Measurements from ENCODE around the gene CLCN2. TPM values are rescaled to one million over a fixed set of nuclear protein-coding genes. Genes with fewer than 3 reads are reported as not detected.

CLCN2 gene
- total and polyA plus RNA-seq, 3 donors from 2014 or later = 46.7 to 118 (median 98.2) TPM

- WGBS, 2 donors = 40 to 63% methylated on average over 14 of the region's 14 CpGs
- no peak for TF ChIP-seq POLR2A (IDR thresholded peaks at IDR 0.05)
- TF ChIP-seq, protein P1, sequence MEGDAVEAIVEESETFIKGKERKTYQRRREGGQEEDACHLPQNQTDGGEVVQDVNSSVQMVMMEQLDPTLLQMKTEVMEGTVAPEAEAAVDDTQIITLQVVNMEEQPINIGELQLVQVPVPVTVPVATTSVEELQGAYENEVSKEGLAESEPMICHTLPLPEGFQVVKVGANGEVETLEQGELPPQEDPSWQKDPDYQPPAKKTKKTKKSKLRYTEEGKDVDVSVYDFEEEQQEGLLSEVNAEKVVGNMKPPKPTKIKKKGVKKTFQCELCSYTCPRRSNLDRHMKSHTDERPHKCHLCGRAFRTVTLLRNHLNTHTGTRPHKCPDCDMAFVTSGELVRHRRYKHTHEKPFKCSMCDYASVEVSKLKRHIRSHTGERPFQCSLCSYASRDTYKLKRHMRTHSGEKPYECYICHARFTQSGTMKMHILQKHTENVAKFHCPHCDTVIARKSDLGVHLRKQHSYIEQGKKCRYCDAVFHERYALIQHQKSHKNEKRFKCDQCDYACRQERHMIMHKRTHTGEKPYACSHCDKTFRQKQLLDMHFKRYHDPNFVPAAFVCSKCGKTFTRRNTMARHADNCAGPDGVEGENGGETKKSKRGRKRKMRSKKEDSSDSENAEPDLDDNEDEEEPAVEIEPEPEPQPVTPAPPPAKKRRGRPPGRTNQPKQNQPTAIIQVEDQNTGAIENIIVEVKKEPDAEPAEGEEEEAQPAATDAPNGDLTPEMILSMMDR (IDR thresholded peaks at IDR 0.05) = no peak
- no peak overlapping the region for H3K4me3 ChIP-seq
- peak overlapping the region in 1 of 2 donors; percentile 98 for H3K27ac ChIP-seq
- H3K36me3 ChIP-seq (ENCODE audit: low read depth, missing control alignments) = no peaks in the 10 kb centered on the region
- intact Hi-C loops (cut with DNase I; ENCODE audit: low total_unique reads) = no loop called here
- H3K27me3 ChIP-seq = no peaks in the 10 kb centered on the region
- peaks cover 54% of the 10 kb centered on the region for H3K4me1 ChIP-seq
- DNase-seq = no peak
- no peaks in the 10 kb centered on the region for H3K9me3 ChIP-seq
Observed at GRCh38 chr3:184358921-184359350, 2.5 kb downstream of the CLCN2 start.

DNA sequence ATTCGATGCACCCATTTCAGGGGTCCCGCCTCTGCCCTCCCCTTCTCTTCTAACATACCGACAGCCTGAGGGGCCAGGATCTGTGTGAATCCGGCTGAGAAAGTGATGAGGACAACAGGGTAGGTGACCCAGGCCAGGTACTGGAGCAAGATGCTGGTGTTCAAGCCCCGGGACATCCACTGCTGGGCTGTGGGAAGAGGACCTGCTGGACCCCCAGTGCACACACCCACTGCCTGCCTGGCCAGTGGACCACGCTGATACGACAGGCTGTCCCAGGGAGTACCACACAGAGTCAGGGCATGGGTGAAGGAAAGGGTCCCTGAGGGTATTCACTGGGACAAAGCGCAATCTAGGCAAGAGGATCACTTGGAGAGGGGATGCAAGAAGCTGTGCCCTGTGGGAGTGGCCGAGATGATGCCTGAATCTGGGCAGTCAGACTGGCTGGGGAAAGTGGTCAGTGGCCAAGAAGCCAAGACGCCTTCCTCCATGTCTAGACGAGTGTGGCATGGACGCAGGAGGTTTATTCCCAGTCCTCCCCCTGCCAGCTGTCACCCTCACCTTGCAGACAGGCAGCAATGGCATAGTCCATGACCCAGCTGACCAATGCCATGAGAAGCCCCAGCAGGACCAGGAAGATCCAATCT is 3.2 kb downstream of the CLCN2 start:
- WGBS, 2 donors = 80 to 97% methylated on average over 9 to 12 of the region's 12 CpGs
- H3K27me3 ChIP-seq = no peaks in the 10 kb centered on the region
- no peaks in the 10 kb centered on the region for H3K36me3 ChIP-seq (ENCODE audit: low read depth, missing control alignments)
- DNase-seq = no peak
- TF ChIP-seq, protein P1 (IDR thresholded peaks at IDR 0.05) = no peak
- TF ChIP-seq POLR2A (IDR thresholded peaks at IDR 0.05) = no peak
- H3K27ac ChIP-seq = no peak overlapping the region
- peaks cover 49% of the 10 kb centered on the region for H3K4me1 ChIP-seq
- no peaks in the 10 kb centered on the region for H3K9me3 ChIP-seq
- no peak overlapping the region for H3K4me3 ChIP-seq
- intact Hi-C loops (cut with DNase I; ENCODE audit: low total_unique reads) = no loop called here

DNA sequence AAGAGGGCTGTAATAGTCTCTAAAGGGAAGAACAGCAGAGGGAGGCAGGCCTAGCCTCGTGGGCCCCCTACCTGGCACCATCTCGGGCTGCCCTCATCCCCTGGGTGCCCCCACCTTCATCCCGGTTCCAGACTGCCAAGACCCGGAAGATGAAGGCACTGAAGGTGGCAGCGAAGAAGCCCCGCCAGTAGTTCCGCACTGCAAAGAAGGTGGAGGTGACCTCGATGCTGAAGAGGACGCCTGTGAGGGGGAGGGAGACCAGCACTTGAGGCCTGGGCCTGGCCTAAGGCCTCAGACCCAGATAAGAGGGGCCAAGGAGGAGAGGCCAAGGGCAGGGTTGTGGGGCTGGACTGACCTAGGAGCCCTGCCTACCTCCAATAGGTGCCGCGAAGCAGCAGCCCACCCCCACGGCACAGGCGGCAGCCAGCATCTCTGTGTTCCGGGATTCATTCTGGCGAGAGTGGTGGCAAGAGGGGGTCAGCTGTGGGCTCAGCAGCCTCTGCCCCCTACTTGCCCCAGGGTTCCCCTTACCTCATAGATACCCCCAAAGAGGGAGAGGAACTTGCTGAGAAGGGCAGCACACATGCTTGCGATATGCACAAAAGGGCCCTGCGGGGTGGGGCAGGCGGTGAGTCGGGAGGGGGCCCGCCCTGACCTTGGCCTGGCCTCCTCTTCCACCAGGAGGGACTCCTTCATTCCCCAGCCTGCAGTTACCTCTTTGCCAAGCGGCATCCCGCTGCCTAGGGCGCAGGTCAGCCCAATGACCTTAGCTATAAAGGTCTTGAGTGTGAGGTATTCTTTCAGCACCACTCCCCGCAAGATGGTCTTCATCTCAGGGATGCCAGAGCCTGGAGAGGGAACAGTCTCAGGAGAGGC is 3.9 kb downstream of the CLCN2 start:
- intact Hi-C loops (cut with DNase I; ENCODE audit: low total_unique reads) = no loop called here
- H3K36me3 ChIP-seq (ENCODE audit: low read depth, missing control alignments) = no peaks in the 10 kb centered on the region

GRCh38 chr3:184355261-184356040 is 6.0 kb downstream of the CLCN2 start:
- Histone ChIP-seq H3K27ac (peak overlapping the region in 1 of 2 donors; percentile 8), H3K4me3 (no peak overlapping the region), H3K9me3 (no peaks in the 10 kb centered on the region), H3K36me3 (ENCODE audit: low read depth, missing control alignments) (no peaks in the 10 kb centered on the region), H3K27me3 (no peaks in the 10 kb centered on the region), H3K4me1 (peaks cover 66% of the 10 kb centered on the region)
- no peak for DNase-seq
- intact Hi-C loops (cut with DNase I; ENCODE audit: low total_unique reads) = no loop called here
- WGBS, 2 donors = 64 to 80% methylated on average over 18 of the region's 18 CpGs
- no peak for TF ChIP-seq POLR2A (IDR thresholded peaks at IDR 0.05)

More for the DNA sequence above, 3.9 kb downstream of the CLCN2 start:
- no peaks in the 10 kb centered on the region for H3K9me3 ChIP-seq
- H3K4me1 ChIP-seq = peaks cover 53% of the 10 kb centered on the region
- H3K27me3 ChIP-seq = no peaks in the 10 kb centered on the region
- H3K4me3 ChIP-seq = no peak overlapping the region
- TF ChIP-seq, protein P1 (IDR thresholded peaks at IDR 0.05) = no peak
- no peak for TF ChIP-seq POLR2A (IDR thresholded peaks at IDR 0.05)
- DNase-seq = no peak
- 76 to 90% methylated on average over 14 to 24 of the region's 24 CpGs for WGBS, 2 donors
- H3K27ac ChIP-seq = no peak overlapping the region

DNA sequence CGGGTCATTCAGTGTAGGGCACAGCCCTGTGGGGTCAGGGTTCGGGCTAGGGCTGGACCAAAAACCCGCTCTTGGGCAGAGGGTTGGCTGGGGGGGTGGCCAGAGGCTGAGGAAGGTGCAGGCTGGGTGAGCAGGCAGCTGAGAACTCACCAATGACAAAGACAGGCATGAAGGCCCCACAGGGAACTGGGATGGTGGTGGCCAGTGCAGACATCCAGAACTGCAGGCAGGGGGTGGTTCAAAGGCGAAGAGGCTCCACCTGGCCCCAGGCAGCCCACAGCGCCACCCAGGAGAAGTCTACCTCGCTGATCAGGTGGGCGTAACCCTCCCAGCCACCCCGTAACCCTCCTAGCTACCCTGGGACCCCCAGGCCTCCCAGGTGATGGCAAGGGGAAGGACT is 6.7 kb downstream of the CLCN2 start:
- intact Hi-C loops (cut with DNase I; ENCODE audit: low total_unique reads) = no loop called here
- Histone ChIP-seq H3K9me3 (no peaks in the 10 kb centered on the region), H3K36me3 (ENCODE audit: low read depth, missing control alignments) (no peaks in the 10 kb centered on the region), H3K4me1 (peaks cover 66% of the 10 kb centered on the region), H3K27me3 (no peaks in the 10 kb centered on the region), H3K4me3 (no peak overlapping the region), H3K27ac (peak overlapping the region in 1 of 2 donors; percentile 8)
- DNase-seq = no peak
- WGBS, 2 donors = 81 to 89% methylated on average over 7 to 8 of the region's 8 CpGs
- TF ChIP-seq, protein P1 (IDR thresholded peaks at IDR 0.05) = no peak
- no peak for TF ChIP-seq POLR2A (IDR thresholded peaks at IDR 0.05)

Data from testis (tissue), 3 donors.